NCI-H2081 (cell line): ENCODE results near the gene SS18.

Experiments
- DNase-seq, 2 experiments: peaks; one replicate each; lab custom pipeline; 2025; lab: John Stamatoyannopoulos, UW

The SS18 gene

DNA sequence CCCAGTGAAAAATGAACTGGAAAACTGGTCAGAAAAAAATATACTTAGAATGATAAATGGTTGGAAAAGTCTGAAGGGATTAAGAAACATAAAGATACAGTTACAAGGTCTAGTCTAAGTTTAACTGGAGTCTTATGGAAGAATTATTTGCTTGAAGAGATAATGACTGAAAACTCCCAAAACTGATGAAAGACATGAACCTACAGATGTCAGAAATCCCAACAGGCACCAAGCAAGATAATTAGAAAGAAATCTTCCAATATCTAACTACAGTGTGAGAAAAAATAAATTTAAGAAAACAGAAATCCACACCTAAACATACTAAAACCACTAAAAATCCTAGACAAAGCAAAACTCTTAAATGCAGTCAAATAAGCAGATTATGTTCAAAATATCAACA lies 19.4 kb downstream of the SS18 start:
- no peak for DNase-seq

DNA sequence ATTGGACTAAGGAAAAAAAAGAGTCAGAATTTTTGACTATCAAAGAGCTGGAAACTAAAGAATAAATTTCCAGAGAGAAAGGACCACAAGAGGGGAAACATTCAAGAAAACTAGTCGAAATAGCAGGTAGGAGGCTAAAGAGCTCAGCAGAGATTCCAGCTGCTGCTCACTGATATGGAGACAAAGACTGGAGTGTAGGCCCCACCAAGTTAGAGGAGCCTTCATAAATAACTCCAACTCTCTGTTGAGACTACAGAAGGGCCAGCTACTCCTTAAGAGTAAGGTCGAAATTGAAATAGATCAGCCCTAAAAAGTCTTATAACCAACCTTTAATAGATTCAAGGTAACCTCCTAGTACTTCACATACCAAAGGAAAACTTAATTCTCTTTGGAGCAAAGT lies 31.1 kb downstream of the SS18 start:
- no peak for DNase-seq

DNA sequence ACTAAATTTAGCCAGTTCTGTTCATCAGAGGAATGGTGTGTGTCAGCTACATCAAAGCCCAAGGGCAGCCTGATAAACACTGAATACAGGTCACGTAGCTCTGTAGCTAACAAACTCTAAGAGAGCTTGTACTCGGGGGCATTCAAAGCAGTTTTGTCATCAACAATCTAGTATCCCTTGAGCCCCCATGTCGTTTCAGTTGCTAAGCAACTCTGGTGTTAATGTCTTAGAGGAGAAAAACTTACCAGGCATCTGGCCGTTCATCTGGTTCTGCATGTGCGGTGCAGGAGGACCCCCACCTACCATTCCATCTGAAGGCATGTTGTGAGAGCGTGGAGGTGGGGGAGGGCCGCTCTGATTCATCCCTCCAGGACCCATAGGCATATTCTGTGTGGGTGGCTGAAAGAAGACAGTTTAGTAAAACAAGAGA lies 33.1 kb downstream of the SS18 start:
- no peak for DNase-seq

GRCh38 chr18:26056291-26056690 lies 34.1 kb downstream of the SS18 start:
- no peak for DNase-seq

DNA sequence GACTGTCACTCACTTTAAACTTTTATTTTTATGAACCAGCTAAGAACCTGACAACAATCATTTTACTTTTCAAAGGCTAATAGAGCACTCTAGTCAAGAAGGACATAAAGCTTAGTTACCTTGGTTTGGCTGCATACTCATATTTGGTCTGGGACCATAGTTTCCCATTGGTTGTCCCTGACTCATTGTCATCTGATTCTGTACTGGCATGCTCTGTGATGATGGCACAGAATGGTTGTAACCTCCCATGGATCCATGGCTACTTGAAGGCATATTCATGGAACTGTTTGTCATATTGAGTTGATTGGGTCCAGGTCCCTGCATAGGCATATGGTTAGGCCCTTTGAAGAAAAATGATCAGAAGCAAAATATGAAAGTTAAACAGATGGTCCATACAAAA lies 37.9 kb downstream of the SS18 start:
- DNase-seq, result no peak

GRCh38 chr18:26051843-26052242 lies 38.6 kb downstream of the SS18 start:
- no peak for DNase-seq

- no peak for DNase-seq
Observed at GRCh38 chr18:26046419-26047077, 43.9 kb downstream of the SS18 start.

GRCh38 chr18:26044807-26045206 lies 45.6 kb downstream of the SS18 start:
- no peak for DNase-seq

DNA sequence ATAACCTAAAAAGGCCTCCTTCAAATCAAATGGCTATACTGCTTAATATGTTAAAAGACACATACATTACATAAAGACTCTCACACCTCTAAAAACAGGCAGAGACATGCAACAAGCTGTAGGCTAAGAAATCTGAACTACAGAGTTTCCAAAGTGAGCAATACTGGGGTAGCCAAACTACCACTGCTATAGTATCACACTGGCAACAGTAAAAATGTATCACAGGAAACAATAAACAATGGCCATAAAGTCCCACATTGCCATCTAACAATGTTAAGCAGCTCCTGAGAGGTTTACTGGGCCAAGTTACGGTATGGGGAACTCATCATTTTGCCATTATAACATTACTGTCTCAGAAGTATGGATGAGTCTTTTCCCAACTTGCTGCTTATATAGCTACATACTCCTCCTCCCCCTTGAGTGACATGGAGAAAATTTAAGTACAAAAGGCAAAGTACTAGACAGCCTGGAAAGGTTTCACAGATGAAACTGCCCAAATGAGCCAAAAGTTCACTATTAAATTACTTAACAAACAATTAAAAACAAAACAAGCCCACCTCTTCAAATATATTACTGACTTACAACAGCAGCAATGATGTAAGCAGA lies 50.3 kb downstream of the SS18 start:
- DNase-seq, result no peak

DNA sequence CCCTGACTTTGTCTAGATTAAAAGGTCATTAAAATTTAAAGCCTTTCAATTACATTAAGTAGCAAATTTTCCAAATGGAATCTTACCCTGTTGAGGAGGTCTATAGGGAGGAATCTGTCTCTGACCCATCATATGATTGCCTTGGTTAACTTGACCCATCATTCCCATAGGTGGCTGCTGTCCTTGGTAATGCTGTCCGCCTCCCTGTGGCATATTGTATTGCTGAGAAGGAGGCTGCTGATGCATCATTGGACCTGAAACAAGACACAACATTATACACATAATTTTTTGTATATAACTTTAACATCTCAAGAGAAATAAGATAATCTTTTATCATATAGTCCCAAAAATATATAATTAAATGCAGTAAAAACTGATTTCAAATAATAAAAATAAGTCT lies 51.2 kb downstream of the SS18 start:
- no peak for DNase-seq

- no peak for DNase-seq
Observed at GRCh38 chr18:26036635-26037034, 53.8 kb downstream of the SS18 start.

DNA sequence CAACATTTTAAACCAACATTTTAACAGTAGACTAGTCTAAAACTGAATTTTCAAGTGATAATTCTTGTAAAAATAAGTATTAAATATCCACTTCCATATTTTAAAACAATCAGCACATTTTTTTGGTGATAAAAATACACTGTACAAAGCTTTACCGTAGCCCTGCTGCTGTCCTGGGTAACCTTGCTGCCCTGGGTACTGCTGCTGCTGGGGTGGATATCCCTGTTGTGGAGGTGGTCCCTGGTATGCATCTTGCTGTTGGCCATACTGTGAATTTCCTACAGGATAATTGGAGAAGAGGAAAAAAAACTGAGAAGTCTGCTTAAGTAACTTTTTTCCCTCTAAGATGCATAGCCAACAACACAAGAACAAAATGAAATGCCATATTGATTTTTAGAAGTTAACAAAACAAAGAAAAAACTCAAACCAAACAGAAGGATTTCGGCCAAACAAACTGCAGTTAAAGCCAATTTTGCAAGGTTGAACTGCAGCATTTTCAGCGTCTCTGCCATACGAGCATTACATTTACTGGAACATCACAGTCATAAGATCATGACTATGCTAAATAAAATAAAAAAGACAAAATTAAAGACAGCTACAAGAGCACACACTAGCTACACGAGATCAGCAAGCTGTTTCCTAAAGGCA lies 55.4 kb downstream of the SS18 start:
- DNase-seq, result no peak

- DNase-seq, result no peak
Observed at GRCh38 chr18:26022585-26022984, 67.8 kb downstream of the SS18 start.

DNA sequence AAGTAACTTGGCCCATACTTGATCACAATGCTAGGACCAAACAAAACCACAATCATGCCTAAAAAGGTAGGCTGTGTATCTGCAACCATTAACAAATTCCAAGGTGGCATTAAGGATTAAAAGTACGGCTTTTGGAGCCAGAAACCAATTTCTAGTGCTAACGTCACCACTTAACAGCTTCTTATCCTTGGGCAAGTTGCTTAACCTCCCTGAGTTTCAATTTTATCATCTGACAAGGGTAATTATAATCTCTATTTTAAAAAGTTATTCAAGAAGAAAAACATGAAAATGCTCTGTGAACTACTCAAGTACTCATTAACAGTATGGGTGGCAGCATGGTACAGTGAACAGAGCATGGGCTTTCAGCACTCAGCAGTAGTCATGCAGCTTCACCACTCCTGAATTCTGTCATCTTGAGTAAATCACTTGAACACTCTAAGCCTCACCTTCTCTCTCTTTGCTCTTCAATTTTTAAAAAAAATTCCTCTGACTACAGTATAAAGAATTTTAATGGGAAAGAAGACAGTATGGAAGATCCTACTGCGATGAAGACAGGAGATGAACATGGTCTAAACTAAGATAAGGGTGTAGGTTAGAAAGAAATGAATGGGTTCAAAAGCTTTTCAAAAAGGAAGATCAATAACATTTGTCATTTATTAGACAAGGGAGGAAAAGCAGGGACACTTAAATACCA lies 69.2 kb downstream of the SS18 start:
- DNase-seq, result no peak

DNA sequence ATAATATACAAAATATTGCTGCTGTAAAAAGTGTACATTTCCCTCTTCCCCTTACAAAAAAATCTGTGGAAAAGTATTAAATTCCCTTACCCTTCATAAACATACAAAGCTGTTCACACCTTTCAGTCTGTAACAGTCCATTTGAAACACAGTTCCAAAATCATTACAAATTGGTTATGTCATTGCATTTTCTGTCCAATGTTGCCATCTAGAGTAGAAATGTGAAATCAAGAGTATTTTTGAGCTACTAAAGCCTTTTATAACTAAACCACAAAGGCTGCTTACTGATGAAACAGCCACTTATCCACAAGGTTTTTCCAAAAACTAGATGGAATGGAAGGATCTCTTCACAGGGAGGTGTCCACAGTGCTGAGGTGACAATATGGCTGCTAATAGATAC lies 72.5 kb downstream of the SS18 start:
- DNase-seq, result peak in 1 of 2 experiments; percentile 23

DNA sequence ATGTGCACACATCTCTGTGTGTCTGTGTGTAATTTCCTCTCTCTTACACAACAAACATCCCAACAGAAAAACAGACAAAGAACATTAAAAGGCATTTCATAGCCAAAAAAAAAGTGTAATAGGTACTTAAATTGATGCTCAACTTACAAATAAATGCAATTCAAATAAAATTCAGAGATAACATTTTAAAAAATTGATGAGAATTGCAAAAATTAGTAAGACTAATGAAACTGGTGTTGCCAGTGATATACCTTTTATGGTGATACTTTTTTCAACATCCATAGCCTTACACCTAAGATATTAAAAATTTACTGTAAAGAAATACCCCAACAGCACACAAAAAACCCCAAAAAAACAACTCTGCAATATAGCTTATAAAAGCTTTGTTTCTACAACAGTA lies 76.0 kb downstream of the SS18 start:
- DNase-seq, result no peak

DNA sequence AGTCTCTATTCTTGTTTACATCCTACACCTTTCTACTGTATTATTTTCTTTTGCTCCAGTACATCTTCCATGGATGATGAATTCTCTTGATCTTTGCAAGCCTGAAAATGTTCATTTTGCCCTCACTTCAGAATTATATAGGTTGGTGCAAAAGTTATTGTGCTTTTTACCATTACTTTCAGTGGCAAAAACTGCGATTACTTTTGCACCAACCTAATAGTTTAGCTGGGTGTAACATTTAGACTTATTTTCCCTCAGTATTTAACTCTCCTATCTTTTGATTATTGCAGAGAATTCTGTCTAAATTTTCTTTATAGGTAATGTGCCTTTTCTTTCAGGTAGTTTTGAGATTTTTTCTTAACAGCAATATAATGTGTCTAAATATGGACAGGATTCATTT lies 81.8 kb downstream of the SS18 start:
- no peak for DNase-seq

GRCh38 chr18:26008096-26008495 lies 82.3 kb downstream of the SS18 start:
- DNase-seq, result no peak

DNA sequence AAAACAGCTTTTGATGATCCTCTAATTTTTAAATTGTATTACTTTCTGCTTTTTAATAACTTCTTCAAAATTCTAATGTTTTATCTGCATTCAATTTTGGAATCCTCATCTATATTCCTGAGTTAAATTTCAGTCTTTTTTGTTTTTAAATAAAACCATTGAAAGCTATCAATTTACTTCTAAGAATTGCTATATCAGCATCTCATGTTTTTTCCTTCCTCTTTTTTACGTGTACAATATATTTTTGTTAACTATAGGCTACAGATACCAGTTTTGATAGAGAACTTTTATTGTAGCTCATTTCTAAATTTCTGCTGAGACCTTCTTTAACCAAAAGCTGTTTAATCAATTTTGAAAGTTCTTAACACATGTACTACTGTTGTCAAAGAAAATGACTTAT lies 84.5 kb downstream of the SS18 start:
- DNase-seq, result no peak

DNA sequence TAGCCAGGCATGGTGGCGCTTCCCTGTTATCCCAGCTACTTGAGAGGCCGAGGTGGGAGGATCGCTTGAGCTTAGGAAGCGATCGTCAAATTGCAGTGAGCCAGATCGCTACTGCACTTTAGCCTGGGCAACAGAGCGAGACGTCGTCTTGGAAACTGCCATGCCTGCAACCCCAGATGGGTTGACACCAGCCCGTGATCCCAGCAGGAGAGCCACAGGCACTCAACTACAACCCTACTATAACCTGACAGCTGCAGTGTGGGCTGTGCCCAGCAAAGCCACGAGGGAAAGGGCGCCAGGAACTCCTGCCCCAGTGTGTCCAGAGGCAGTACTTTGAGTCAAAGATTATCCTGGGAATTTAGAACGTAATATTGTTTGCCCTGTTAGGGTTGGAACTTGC lies 85.6 kb downstream of the SS18 start:
- no peak for DNase-seq

DNA sequence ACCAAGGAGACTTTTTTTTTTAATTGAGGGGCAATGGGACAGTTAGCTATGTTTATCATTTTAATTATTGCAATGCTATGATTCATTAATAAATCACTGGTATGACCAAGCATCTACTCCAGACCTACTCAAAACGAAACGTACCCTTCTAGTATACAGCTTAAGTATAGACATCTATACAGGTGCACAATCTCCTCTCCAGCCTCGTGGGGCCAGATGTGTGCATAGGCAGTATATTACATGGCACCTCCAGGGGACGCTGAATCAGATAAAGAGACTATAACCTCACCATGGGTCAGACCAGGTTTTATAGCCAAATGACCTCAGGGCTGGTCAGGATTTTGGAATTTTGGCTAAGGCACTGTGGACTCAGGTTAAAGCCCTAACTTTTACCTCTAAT lies 86.6 kb downstream of the SS18 start:
- no peak for DNase-seq

DNA sequence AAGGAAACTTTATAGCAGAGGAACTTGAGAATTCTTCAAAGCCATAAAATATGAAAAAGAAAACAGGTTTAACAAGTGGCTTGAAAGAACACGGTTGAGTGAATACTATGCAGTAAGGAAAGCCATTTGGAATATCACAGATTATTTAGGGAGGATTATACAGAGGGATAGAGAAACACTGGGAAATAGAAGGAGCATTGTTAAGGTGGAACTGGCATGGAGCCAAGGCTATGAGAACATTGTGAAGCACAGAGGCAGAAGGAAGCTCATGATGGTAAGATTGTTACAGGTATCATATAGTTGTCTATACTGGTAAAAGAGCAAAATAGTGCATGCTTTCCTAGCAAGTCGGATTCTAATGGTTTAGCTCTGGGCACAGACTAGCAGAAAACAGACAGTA lies 87.1 kb downstream of the SS18 start:
- no peak for DNase-seq

DNA sequence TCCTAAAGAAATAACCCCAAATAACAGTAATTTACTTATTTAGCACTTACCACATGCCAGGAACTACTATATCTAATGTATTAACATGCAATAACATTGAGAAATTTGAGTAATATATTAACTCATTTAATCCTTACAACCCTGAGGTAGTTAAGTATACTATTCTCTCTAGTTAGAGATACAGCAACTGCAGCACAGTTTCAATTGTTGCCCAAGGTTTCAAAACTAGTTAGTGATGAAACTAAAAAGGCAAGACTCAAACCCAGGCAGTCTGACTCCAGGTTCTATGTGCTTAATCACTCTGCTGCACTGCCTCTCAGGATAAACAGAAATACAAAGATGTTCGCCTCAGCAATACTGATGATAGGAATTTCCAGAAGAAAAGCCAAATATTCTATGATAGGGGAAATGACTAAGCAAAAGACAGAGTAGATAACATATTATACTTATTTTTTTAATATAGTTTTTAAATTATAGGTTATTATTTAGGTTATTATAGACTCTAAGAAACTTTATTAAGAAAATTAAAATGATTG lies 88.0 kb downstream of the SS18 start:
- no peak for DNase-seq
